HepG2 (cell line): Measurements from ENCODE around the gene RAB35. TPM values are rescaled to one million over a fixed set of nuclear protein-coding genes. Genes with fewer than 3 reads are reported as not detected.

ENCODE experiments used
- ARHGAP35 ChIP-seq: sonication (generic); formaldehyde crosslinking; IDR thresholded peaks from 2 replicates; pipeline ENCODE4 v1.9.0; 2022; ENCODE audit warnings: mild to moderate bottlenecking, inconsistent platforms, moderate library complexity, missing genetic modification reagents, borderline replicate concordance
- PRMT3 ChIP-seq: sonication (generic); formaldehyde crosslinking; IDR thresholded peaks from 2 replicates; pipeline ENCODE4 v1.8.1; 2022; ENCODE audit warnings: low read depth, mild to moderate bottlenecking, moderate library complexity, missing genetic modification reagents, borderline replicate concordance
- SIN3A ChIP-seq: IDR thresholded peaks from 2 replicates; pipeline ENCODE4 v1.6.1; 2011; ENCODE audit warnings: low read depth, mild to moderate bottlenecking, control low read depth, low read length, borderline replicate concordance
- SP4 ChIP-seq: sonication (generic); formaldehyde crosslinking; IDR thresholded peaks from 2 replicates; pipeline ENCODE4 v1.8.1; 2023; ENCODE audit warnings: mild to moderate bottlenecking, missing genetic modification reagents
- YY1 ChIP-seq: IDR thresholded peaks from 2 replicates; pipeline ENCODE4 v1.6.1; 2011; ENCODE audit warnings: low read length, low read depth, moderate library complexity, mild to moderate bottlenecking; ENCODE audit not compliant: insufficient read depth, insufficient replicate concordance
- ZNF205 ChIP-seq: IDR thresholded peaks from 2 replicates; pipeline ENCODE4 v1.6.1; 2018; ENCODE audit warnings: missing biosample characterization, missing genetic modification reagents
- polyA plus RNA-seq, 8 experiments: library from polyadenylated mRNA; depleted of rRNA in 3 of 8; stranded (reverse) in 7 of 8; unstranded in 1 of 8; fragments of >200 nt; fragmentation: Illumina TruSeq in 4 of 8; extraction: Trizol in 4 of 8; gene quantifications; 2 replicates each; pipeline versions ENCODE4 v1.2.1 to v1.2.3, GENCODE V29; 2011 to 2016; ENCODE audit warnings: low read depth in 4 of 8, missing spikeins in 1 of 8, mixed read lengths in 1 of 8; ENCODE audit not compliant: insufficient read depth in 1 of 8
- total RNA-seq, 5 experiments: library from RNA; depleted of rRNA; stranded (reverse); fragments of >200 nt; fragmentation: Illumina TruSeq; extraction: Trizol; gene quantifications; 2 replicates each; pipeline ENCODE4 v1.2.3, GENCODE V29; 2016; ENCODE audit warnings: low read depth in 1 of 5
- TF ChIP-seq, protein P1 (sequence below): sonication (generic); formaldehyde crosslinking; conservative IDR thresholded peaks from 2 replicates; pipeline ENCODE4 v1.8.0; 2022; ENCODE audit warnings: mild to moderate bottlenecking, moderate library complexity, missing genetic modification reagents
- TF ChIP-seq, protein P2 (sequence below): sonication (generic); formaldehyde crosslinking; IDR thresholded peaks from 2 replicates; pipeline ENCODE4 v1.4.0; 2020; ENCODE audit warnings: low read depth, missing genetic modification reagents
- TF ChIP-seq, protein P3 (sequence below): sonication (generic); formaldehyde crosslinking; IDR thresholded peaks from 2 replicates; pipeline ENCODE4 v1.5.1; 2020; ENCODE audit warnings: mild to moderate bottlenecking, missing genetic modification reagents, borderline replicate concordance
- TF ChIP-seq, protein P4 (sequence below): sonication (generic); formaldehyde crosslinking; IDR thresholded peaks from 2 replicates; pipeline ENCODE4 v1.8.0; 2022; ENCODE audit warnings: missing genetic modification reagents, mild to moderate bottlenecking, inconsistent platforms, borderline replicate concordance

RAB35 gene
- total and polyA plus RNA-seq, 2 of the 13 experiments (the other 11 are each of a cell fraction or from before 2014, with no cell fraction given) = 25.2 to 29.1 TPM

DNA sequence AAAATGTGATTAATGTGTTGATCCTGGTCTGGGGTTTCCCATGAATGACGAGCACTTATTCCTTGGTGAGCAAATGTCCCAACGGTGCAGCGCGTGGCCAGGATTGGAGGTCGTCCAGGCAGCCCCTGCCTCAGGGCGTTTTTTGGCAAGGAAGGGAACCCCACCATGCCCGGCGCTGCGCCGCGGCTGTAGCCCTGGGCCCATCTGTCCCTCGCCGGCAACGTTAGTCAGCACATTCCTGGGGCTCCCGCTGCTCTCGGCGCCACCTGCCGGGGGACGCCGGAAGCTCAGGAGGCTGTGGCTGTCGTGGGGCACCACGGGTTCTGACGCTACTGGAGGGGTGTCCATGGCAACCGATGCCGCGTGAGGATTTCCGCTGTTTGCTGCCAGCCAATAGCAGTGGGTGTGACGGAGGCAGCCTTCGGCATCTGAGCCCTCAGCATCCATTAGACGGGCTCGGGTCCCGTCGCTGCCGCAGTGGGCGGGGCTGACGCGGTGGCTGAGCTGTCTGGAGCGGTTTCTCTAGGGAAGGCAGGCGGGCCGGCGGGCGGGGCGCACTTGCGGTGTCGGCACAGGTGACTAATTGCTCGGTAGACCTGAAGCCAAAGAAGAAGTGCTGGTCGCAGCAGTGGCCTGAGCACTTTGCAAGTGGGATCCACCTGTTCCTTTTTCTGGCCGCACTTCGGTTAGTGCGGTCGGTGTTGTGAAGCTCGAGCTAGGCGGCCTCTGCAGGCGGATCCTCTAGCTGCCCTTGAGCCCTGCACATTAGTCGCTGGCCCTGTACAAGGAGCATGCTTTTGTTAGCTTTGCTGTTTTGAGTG lies 29.5 kb downstream of the RAB35 start (continued):
- peak; percentile 67 for TF ChIP-seq ZNF205
- no peak for TF ChIP-seq PRMT3 (CRISPR knock-in tag)
- TF ChIP-seq, protein P1, sequence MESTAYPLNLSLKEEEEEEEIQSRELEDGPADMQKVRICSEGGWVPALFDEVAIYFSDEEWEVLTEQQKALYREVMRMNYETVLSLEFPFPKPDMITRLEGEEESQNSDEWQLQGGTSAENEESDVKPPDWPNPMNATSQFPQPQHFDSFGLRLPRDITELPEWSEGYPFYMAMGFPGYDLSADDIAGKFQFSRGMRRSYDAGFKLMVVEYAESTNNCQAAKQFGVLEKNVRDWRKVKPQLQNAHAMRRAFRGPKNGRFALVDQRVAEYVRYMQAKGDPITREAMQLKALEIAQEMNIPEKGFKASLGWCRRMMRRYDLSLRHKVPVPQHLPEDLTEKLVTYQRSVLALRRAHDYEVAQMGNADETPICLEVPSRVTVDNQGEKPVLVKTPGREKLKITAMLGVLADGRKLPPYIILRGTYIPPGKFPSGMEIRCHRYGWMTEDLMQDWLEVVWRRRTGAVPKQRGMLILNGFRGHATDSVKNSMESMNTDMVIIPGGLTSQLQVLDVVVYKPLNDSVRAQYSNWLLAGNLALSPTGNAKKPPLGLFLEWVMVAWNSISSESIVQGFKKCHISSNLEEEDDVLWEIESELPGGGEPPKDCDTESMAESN (CRISPR knock-in tag) = 0 out of 2 replicates have a peak, but pooled peaks have one; percentile 30
- 0 out of 2 replicates have a peak, but pooled peaks have one; percentile 61 for TF ChIP-seq ARHGAP35
- TF ChIP-seq SIN3A = peak; percentile 96; the same call in 1 of the 2 replicates
- TF ChIP-seq, protein P2, sequence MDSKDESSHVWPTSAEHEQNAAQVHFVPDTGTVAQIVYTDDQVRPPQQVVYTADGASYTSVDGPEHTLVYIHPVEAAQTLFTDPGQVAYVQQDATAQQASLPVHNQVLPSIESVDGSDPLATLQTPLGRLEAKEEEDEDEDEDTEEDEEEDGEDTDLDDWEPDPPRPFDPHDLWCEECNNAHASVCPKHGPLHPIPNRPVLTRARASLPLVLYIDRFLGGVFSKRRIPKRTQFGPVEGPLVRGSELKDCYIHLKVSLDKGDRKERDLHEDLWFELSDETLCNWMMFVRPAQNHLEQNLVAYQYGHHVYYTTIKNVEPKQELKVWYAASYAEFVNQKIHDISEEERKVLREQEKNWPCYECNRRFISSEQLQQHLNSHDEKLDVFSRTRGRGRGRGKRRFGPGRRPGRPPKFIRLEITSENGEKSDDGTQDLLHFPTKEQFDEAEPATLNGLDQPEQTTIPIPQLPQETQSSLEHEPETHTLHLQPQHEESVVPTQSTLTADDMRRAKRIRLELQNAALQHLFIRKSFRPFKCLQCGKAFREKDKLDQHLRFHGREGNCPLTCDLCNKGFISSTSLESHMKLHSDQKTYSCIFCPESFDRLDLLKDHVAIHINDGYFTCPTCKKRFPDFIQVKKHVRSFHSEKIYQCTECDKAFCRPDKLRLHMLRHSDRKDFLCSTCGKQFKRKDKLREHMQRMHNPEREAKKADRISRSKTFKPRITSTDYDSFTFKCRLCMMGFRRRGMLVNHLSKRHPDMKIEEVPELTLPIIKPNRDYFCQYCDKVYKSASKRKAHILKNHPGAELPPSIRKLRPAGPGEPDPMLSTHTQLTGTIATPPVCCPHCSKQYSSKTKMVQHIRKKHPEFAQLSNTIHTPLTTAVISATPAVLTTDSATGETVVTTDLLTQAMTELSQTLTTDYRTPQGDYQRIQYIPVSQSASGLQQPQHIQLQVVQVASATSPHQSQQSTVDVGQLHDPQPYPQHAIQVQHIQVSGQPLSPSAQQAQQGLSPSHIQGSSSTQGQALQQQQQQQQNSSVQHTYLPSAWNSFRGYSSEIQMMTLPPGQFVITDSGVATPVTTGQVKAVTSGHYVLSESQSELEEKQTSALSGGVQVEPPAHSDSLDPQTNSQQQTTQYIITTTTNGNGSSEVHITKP (CRISPR knock-in tag) = peak; percentile 62; the same call in 1 of the 2 replicates
- TF ChIP-seq SP4 (CRISPR knock-in tag) = peak; percentile 86
- TF ChIP-seq, protein P3, sequence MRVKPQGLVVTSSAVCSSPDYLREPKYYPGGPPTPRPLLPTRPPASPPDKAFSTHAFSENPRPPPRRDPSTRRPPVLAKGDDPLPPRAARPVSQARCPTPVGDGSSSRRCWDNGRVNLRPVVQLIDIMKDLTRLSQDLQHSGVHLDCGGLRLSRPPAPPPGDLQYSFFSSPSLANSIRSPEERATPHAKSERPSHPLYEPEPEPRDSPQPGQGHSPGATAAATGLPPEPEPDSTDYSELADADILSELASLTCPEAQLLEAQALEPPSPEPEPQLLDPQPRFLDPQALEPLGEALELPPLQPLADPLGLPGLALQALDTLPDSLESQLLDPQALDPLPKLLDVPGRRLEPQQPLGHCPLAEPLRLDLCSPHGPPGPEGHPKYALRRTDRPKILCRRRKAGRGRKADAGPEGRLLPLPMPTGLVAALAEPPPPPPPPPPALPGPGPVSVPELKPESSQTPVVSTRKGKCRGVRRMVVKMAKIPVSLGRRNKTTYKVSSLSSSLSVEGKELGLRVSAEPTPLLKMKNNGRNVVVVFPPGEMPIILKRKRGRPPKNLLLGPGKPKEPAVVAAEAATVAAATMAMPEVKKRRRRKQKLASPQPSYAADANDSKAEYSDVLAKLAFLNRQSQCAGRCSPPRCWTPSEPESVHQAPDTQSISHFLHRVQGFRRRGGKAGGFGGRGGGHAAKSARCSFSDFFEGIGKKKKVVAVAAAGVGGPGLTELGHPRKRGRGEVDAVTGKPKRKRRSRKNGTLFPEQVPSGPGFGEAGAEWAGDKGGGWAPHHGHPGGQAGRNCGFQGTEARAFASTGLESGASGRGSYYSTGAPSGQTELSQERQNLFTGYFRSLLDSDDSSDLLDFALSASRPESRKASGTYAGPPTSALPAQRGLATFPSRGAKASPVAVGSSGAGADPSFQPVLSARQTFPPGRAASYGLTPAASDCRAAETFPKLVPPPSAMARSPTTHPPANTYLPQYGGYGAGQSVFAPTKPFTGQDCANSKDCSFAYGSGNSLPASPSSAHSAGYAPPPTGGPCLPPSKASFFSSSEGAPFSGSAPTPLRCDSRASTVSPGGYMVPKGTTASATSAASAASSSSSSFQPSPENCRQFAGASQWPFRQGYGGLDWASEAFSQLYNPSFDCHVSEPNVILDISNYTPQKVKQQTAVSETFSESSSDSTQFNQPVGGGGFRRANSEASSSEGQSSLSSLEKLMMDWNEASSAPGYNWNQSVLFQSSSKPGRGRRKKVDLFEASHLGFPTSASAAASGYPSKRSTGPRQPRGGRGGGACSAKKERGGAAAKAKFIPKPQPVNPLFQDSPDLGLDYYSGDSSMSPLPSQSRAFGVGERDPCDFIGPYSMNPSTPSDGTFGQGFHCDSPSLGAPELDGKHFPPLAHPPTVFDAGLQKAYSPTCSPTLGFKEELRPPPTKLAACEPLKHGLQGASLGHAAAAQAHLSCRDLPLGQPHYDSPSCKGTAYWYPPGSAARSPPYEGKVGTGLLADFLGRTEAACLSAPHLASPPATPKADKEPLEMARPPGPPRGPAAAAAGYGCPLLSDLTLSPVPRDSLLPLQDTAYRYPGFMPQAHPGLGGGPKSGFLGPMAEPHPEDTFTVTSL (CRISPR knock-in tag) = 0 out of 2 replicates have a peak, but pooled peaks have one; percentile 37
- peak; percentile 74 for TF ChIP-seq YY1
- TF ChIP-seq, protein P4, sequence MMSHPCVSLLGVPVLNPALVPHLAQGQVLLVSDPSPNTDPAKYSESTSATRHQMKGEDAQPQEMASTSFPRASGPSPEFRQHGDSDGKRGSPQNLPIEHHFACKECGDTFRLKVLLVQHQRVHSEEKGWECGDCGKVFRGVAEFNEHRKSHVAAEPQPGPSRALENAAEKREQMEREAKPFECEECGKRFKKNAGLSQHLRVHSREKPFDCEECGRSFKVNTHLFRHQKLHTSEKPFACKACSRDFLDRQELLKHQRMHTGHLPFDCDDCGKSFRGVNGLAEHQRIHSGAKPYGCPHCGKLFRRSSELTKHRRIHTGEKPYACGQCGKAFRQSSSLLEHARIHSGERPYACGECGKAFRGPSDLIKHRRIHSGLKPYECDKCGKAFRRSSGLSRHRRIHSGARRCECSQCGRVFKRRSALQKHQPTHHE = no peak
